ENCODE measurements around the gene OR10A6. TPM values are rescaled to one million over a fixed set of nuclear protein-coding genes. Genes with fewer than 3 reads are reported as not detected.

OR10A6 gene
- total and polyA plus RNA-seq, 12 donors, result not detected

DNA sequence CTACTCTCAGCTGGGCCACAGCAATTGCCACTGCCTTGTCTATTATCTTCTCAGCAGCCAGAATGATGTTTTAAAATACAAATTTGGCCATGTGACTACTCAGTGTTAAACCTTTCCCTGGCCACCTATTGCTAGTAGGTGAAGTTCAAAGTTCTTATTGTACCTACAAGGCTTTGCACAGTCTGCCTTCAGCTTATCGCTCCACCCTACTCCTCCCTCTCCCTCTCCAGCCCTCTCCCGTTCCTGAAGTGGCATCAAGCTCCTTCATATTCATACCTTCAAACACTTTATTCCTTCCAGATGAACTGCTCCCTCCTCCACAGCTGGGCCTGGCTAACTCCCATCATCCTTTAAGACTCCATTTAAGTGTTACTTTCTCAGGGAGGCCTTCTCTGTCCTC lies 37.3 kb downstream of the OR10A6 start:
- no peak for ATAC-seq
- no peaks in the 10 kb centered on the region for H3K36me3 ChIP-seq
- WGBS, 2 donors, result 64 to 86% methylated on average over 2 of the region's 2 CpGs
- DNase-seq, result no peak
- no peak overlapping the region for H3K4me3 ChIP-seq
- TF ChIP-seq, protein P1, sequence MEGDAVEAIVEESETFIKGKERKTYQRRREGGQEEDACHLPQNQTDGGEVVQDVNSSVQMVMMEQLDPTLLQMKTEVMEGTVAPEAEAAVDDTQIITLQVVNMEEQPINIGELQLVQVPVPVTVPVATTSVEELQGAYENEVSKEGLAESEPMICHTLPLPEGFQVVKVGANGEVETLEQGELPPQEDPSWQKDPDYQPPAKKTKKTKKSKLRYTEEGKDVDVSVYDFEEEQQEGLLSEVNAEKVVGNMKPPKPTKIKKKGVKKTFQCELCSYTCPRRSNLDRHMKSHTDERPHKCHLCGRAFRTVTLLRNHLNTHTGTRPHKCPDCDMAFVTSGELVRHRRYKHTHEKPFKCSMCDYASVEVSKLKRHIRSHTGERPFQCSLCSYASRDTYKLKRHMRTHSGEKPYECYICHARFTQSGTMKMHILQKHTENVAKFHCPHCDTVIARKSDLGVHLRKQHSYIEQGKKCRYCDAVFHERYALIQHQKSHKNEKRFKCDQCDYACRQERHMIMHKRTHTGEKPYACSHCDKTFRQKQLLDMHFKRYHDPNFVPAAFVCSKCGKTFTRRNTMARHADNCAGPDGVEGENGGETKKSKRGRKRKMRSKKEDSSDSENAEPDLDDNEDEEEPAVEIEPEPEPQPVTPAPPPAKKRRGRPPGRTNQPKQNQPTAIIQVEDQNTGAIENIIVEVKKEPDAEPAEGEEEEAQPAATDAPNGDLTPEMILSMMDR (IDR thresholded peaks at IDR 0.05), result no peak
- intact Hi-C loops (cut with DNase I), result loop anchor here (2.0 to 10.0 kb wide), 8 partner anchors 89 to 211 kb away; partner anchors contain the start of gene EIF3F (in 7 of the 10)
- H3K4me1 ChIP-seq, result peaks cover 0 to 21% (median 0%) of the 10 kb centered on the region in 9 donors
- no peak overlapping the region for H3K27ac ChIP-seq
- H3K9me3 ChIP-seq, result peaks cover 0 to under 1% (median 0%) of the 10 kb centered on the region in 11 donors
- H3K27me3 ChIP-seq, result peaks cover 0 to 8% (median 0%) of the 10 kb centered on the region in 7 donors

DNA sequence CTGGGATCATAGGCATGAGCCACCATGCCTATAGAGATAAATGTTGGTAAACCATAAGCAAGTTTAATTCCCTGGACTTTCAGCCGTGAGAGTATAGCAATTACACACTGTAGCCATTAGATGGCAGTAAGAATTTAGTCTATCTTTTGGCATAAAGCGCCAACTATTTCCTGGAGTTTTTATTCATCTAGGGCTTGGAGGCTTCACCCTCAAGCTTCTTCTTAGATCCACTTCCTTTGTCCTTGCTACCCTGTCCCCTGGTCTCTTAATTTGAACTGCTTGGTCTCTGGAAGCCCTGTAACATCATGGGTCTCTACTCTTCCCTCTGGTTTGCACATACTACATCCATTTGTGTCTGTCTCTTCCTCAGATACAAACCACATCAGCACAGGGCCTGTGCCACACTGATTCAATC lies 38.2 kb downstream of the OR10A6 start:
- TF ChIP-seq, protein P1 (IDR thresholded peaks at IDR 0.05), result peak; percentile 28 to 76 (median 67)
- no peaks in the 10 kb centered on the region for H3K36me3 ChIP-seq
- no peak overlapping the region for H3K4me3 ChIP-seq
- H3K4me1 ChIP-seq, result peaks cover 0 to 21% (median 0%) of the 10 kb centered on the region in 9 donors
- H3K9me3 ChIP-seq, result no peaks in the 10 kb centered on the region
- peak in 3 of 8 donors; percentile 24 to 48 (median 44) for ATAC-seq
- DNase-seq, result no peak
- peaks cover 0 to 8% (median 0%) of the 10 kb centered on the region in 7 donors for H3K27me3 ChIP-seq
- whole genome bisulfite sequencing, 2 donors, result 10 to 13% methylated on average over 2 of the region's 2 CpGs
- intact Hi-C loops (cut with DNase I), result loop anchor here (2.0 to 10.0 kb wide), 8 partner anchors 89 to 212 kb away; partner anchors contain the start of gene EIF3F (in 7 of the 10)
- no peak overlapping the region for H3K27ac ChIP-seq

DNA sequence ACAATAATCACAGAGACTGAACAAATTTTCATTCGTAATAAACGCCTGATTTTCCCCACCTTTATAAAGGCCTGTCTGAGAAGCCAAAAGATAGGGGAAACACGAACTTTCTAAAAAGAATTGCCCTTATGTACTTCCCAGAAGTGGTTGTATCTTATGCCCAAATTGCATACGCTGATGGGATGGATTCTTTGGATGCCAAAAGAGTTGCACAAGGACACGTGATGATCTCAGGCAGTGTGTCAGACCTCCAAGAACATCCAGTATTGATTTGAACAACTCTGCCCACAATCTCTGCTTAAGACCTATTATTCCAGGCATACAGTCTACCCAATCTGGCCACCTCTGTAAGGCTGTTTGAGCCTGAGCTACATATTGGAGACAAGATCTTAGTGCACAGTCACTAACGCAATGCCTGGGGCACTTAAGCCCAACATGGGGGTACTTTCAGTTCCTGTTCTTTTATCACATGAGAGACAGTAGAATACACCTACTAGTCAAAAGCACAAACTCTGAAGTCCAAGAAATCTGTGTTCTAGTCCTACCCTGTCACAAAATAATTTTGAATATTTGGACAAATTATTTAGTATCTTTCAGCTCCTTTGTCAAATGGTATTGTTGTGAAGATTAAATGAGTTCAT lies 38.9 kb downstream of the OR10A6 start:
- 32 to 37% methylated on average over 6 of the region's 6 CpGs for WGBS, 2 donors
- no peaks in the 10 kb centered on the region for H3K36me3 ChIP-seq
- no peak overlapping the region for H3K27ac ChIP-seq
- H3K4me1 ChIP-seq, result peaks cover 0 to 21% (median 0%) of the 10 kb centered on the region in 9 donors
- intact Hi-C loops (cut with DNase I), result loop anchor here (2.0 to 10.0 kb wide), 8 partner anchors 90 to 213 kb away; partner anchors contain the start of gene EIF3F (in 7 of the 10)
- H3K9me3 ChIP-seq, result no peaks in the 10 kb centered on the region
- DNase-seq, result no peak
- H3K4me3 ChIP-seq, result no peak overlapping the region
- peaks cover 0 to 8% (median 0%) of the 10 kb centered on the region in 7 donors for H3K27me3 ChIP-seq
- TF ChIP-seq, protein P1 (IDR thresholded peaks at IDR 0.05), result no peak
- no peak for ATAC-seq

DNA sequence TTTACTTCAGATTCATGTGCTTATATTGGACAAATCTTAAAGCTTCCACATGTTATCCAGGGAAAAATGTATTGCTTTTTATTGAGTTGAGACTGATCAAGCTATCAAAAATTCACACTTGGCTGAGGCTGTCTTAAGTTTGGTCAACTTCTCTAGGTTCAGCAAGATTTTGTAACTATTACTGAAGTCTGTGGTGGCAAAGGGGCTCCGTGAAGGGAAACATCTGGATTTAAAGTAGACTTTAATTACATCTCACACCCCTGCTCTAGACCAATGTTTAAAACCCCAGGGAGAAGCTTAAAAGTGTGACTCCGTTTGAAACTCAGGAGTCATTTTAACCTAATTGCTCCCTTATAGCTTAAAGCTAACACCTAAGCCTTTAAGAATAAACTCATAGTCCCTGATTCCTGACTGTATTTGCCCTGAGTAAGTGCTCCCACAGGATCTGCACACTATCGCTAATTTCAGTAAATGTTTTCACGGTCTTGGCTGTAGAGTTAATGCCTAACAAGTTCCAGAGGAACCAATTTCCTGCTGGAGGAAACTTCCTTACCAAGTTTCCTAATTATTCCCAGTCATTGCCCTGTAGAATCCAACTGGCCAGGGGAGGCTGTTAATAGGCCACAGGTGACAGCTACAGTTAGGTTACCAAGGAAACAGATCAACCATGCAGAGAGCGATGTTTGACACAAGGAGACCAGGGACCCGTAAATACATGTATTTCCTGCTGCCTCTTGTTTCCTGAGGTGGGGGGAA lies 40.5 kb downstream of the OR10A6 start:
- no peak overlapping the region for H3K4me3 ChIP-seq
- peaks cover 0 to 21% (median 0%) of the 10 kb centered on the region in 9 donors for H3K4me1 ChIP-seq
- H3K27me3 ChIP-seq, result peaks cover 0 to 8% (median 0%) of the 10 kb centered on the region in 7 donors
- intact Hi-C loops (cut with DNase I), result loop anchor here (5.0 to 10.0 kb wide), 6 partner anchors 92 to 214 kb away; partner anchors contain the start of gene EIF3F (in 4 of the 10)
- 29 to 48% methylated on average over 6 of the region's 6 CpGs for WGBS, 2 donors
- ATAC-seq, result no peak
- no peak for DNase-seq
- H3K27ac ChIP-seq, result no peak overlapping the region
- TF ChIP-seq, protein P1 (IDR thresholded peaks at IDR 0.05), result no peak
- no peaks in the 10 kb centered on the region for H3K9me3 ChIP-seq
- H3K36me3 ChIP-seq, result no peaks in the 10 kb centered on the region

All from heart right ventricle (tissue), 16 donors.